Right atrium auricular region (tissue), 2 donors: ENCODE measurements around the gene FAM181A. TPM values are rescaled to one million over a fixed set of nuclear protein-coding genes. Genes with fewer than 3 reads are reported as not detected.

Experiments
- DNase-seq: peaks from one replicate; pipeline ENCODE4 v3.0.0-alpha.2; 2019; ENCODE audit warnings: low spot score
- H3K27ac ChIP-seq, 2 donors: fragments of 200-600 bp; sonication (generic); 1 replicate in 1 of 2; 2 replicates in 1 of 2; pipeline ENCODE4 v1.5.1; 2016 to 2019
- H3K27me3 ChIP-seq, 2 donors: fragments of 200-600 bp; sonication (generic); one replicate each; pipeline versions ENCODE4 v1.5.1 to v1.6.0; 2017 to 2019
- H3K36me3 ChIP-seq: fragments of 200-600 bp; sonication (generic); one replicate; pipeline ENCODE4 v1.5.1; 2016
- H3K4me1 ChIP-seq, 2 donors: fragments of 200-600 bp; sonication (generic); one replicate each; pipeline versions ENCODE4 v1.5.1 to v1.6.0; 2017 to 2019
- H3K4me3 ChIP-seq, 2 donors: fragments of 200-600 bp; sonication (generic); 1 replicate in 1 of 2; 2 replicates in 1 of 2; pipeline ENCODE4 v1.5.1; 2017 to 2019; ENCODE audit warnings: mild to moderate bottlenecking in 1 of 2, moderate library complexity in 1 of 2
- H3K9me3 ChIP-seq, 2 donors: fragments of 200-600 bp; sonication (generic); one replicate each; pipeline ENCODE4 v1.5.1; 2019
- CTCF ChIP-seq, 2 donors: fragments of 200-600 bp; sonication (generic); IDR thresholded peaks; one replicate each; pipeline ENCODE4 v1.5.1; 2019; ENCODE audit warnings: antibody characterized with exemption in 2 of 2
- total RNA-seq, 2 donors: library from RNA; depleted of rRNA; stranded (reverse); fragments of >200 nt; gene quantifications; one replicate each; pipeline ENCODE4 v1.1.0, GENCODE V29; 2016

Gene FAM181A
- total RNA-seq, 2 donors from 2014 or later: not detected

- peaks cover 43% of the 10 kb centered on the region for H3K36me3 ChIP-seq
- H3K4me3 ChIP-seq: no peak overlapping the region
- peak overlapping the region; percentile 50 to 64 for H3K27ac ChIP-seq
- H3K4me1 ChIP-seq: peaks cover 0 to 53% of the 10 kb centered on the region in 2 donors
- no peaks in the 10 kb centered on the region for H3K9me3 ChIP-seq
- TF ChIP-seq CTCF (IDR thresholded peaks at IDR 0.05): no peak
- no peak for DNase-seq
- H3K27me3 ChIP-seq: no peaks in the 10 kb centered on the region
Observed at GRCh38 chr14:93964281-93964680, 37.1 kb downstream of the FAM181A start.

GRCh38 chr14:93964820-93965286, 37.7 kb downstream of the FAM181A start:
- no peak overlapping the region for H3K4me3 ChIP-seq
- H3K36me3 ChIP-seq: peaks cover 42% of the 10 kb centered on the region
- TF ChIP-seq CTCF (IDR thresholded peaks at IDR 0.05): no peak
- H3K27me3 ChIP-seq: no peaks in the 10 kb centered on the region
- no peaks in the 10 kb centered on the region for H3K9me3 ChIP-seq
- H3K27ac ChIP-seq: peak overlapping the region in 1 of 2 donors; percentile 64
- DNase-seq: no peak
- H3K4me1 ChIP-seq: peaks cover 0 to 53% of the 10 kb centered on the region in 2 donors

- Histone ChIP-seq H3K27me3 (no peaks in the 10 kb centered on the region), H3K9me3 (no peaks in the 10 kb centered on the region), H3K36me3 (peaks cover 38% of the 10 kb centered on the region), H3K4me1 (peaks cover 0 to 57% of the 10 kb centered on the region in 2 donors), H3K27ac (peak overlapping the region; percentile 49 to 64), H3K4me3 (no peak overlapping the region)
- no peak for TF ChIP-seq CTCF (IDR thresholded peaks at IDR 0.05)
- no peak for DNase-seq
Observed at GRCh38 chr14:93965287-93965821, 38.2 kb downstream of the FAM181A start.

GRCh38 chr14:93965946-93966474, 38.9 kb downstream of the FAM181A start:
- no peak overlapping the region for H3K4me3 ChIP-seq
- peak overlapping the region; percentile 49 to 64 for H3K27ac ChIP-seq
- no peak for TF ChIP-seq CTCF (IDR thresholded peaks at IDR 0.05)
- peaks cover 0 to 64% of the 10 kb centered on the region in 2 donors for H3K4me1 ChIP-seq
- no peak for DNase-seq
- no peaks in the 10 kb centered on the region for H3K9me3 ChIP-seq
- peaks cover 33% of the 10 kb centered on the region for H3K36me3 ChIP-seq
- no peaks in the 10 kb centered on the region for H3K27me3 ChIP-seq

GRCh38 chr14:93967637-93968250, 40.6 kb downstream of the FAM181A start:
- no peak for TF ChIP-seq CTCF (IDR thresholded peaks at IDR 0.05)
- no peaks in the 10 kb centered on the region for H3K27me3 ChIP-seq
- H3K4me1 ChIP-seq: peaks cover 0 to 72% of the 10 kb centered on the region in 2 donors
- no peak for DNase-seq
- H3K27ac ChIP-seq: peak overlapping the region; percentile 57 to 88
- H3K4me3 ChIP-seq: no peak overlapping the region
- peaks cover 21% of the 10 kb centered on the region for H3K36me3 ChIP-seq
- H3K9me3 ChIP-seq: no peaks in the 10 kb centered on the region
